ENCODE results near the gene KDM2B.
"Not testable (repeated sequence)": the region's sequence is repeated elsewhere in the genome, so short reads cannot be mapped to it uniquely, and the experiment has no call there.

The KDM2B gene

DNA sequence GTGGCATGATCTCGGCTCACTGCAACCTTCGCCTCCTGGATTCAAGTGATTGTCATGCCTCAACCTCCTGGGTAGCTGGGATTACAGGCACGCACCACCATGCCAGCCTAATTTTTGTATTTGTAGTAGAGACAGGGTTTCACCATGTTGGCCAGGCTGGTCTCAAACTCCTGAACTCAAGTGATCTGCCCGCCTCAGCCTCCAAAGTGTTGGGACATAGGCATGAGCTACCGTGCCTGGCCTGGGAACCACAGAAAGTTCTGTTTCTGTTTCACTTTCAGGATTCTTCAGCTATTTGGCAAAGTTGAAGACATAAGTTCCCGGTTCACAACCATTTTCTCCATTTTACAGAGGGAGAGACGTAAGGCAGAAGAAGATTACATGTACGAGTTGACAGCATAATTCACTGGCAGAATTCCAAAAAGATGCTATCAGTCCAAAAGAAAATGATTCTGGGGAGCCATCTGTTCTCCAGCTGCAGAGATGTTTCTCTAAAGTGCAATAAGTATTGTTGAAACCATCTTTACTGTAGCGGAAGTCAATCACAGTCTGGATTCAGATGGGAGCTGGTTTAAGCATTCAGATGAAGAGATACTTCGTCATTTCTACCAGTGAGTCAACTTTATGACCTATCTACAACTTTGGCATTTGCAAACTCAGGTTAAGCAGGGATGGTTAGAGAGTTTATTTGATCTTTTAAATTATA lies 189.1 kb downstream of the KDM2B start:
- no peak for DNase-seq

DNA sequence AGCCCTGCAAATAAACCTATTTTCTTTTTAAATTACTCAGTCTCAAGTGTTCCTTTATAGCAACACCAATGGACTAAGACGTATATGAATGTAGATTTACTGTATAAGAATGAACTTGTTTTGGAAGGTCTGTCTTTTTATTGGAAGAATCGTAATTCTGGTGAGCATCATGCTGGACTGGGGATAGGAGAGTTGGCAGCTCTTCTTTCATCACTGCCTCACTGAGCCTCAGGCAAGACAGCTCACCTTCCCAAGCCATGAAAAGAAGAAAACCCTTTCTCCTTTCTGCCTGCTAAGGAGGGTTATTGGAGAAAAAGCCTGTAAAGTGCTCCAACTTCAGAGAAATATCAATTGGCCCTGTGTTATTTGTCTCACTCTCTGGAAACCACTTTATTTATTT lies 190.0 kb downstream of the KDM2B start:
- no peak for DNase-seq

DNA sequence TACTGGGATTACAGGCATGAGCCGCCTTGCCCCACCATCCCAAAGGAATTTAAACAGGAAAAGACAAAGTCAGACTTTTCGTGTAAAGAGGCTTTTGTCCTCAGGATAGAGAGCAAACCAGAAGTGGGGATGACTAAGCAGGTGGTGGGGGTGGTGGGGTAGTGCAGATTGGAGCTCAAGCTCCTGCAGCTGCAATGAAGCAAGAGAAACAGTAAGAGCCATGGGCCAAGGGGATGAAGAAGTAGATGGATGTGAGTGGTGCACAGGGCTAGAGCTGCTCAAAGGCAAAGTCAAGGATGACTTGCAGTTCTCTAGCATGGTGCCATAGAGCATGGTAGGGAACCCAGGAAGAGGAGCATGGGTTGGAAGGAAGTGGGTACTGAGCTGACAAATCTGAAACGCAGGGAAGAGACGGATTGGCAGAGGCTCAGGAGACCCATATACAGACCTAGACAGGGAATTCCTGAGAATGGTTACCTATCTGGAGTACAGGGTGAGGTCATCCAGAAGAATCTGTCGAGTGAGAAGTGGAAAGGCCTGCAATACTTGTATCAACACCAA lies 192.3 kb downstream of the KDM2B start:
- no peak for DNase-seq

DNA sequence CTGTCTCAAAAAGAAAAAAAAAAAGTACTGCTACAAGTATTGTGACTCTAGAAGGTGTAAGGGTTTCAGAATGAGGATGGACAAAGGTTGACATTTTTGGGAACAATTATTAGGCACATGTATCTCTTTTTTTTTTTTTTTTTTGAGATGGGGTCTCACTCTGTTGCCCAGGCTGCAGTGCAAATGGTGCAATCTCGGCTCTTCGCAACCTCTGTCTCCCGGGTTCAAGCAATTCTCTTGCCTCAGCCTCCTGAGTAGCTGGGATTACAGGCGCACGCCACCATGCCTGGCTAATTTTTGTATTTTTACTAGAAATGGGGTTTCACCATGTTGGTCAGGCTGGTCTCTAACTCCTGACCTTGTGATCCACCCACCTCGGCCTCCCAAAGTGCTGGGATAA lies 195.9 kb downstream of the KDM2B start:
- not testable (repeated sequence) for DNase-seq

- no peak for DNase-seq
Measured at GRCh38 chr12:121383601-121384021, 197.2 kb downstream of the KDM2B start.

GRCh38 chr12:121379945-121380344 lies 200.9 kb downstream of the KDM2B start:
- no peak for DNase-seq

Measured in amygdala (tissue), 56 donors.